Measurements from ENCODE around the gene RNF150. TPM values are rescaled to one million over a fixed set of nuclear protein-coding genes. Genes with fewer than 3 reads are reported as not detected.
A peak's percentile ranks its signal among the peaks of the same experiment; 100 is the strongest.

RNF150 gene
- total RNA-seq, 4 donors from 2014 or later, result 9.7 to 58.2 (median 36.6) TPM

GRCh38 chr4:141131723-141132071 lies 1.6 kb downstream of the RNF150 start:
- intact Hi-C loops (cut with DNase I; ENCODE audit: low total_unique reads), result no loop called here
- DNase-seq, result no peak
- no peaks in the 10 kb centered on the region for H3K9me3 ChIP-seq
- H3K27me3 ChIP-seq, result no peaks in the 10 kb centered on the region
- TF ChIP-seq POLR2A (IDR thresholded peaks at IDR 0.05), result no peak
- no peak for TF ChIP-seq CTCF (IDR thresholded peaks at IDR 0.05)
- no peaks in the 10 kb centered on the region for H3K36me3 ChIP-seq
- H3K27ac ChIP-seq, result peak overlapping the region; percentile 81 to 85
- H3K4me1 ChIP-seq, result peaks cover 0 to 6% of the 10 kb centered on the region in 2 donors
- H3K4me3 ChIP-seq, result peak overlapping the region; percentile 57 to 66

GRCh38 chr4:141130947-141131605 lies 2.2 kb downstream of the RNF150 start:
- Histone ChIP-seq H3K9me3 (no peaks in the 10 kb centered on the region), H3K27ac (peak overlapping the region; percentile 81 to 85), H3K4me1 (peaks cover 0 to 6% of the 10 kb centered on the region in 2 donors), H3K4me3 (peak overlapping the region; percentile 57 to 66), H3K27me3 (no peaks in the 10 kb centered on the region), H3K36me3 (no peaks in the 10 kb centered on the region)
- TF ChIP-seq CTCF (IDR thresholded peaks at IDR 0.05) (no peak), POLR2A (IDR thresholded peaks at IDR 0.05) (no peak)
- intact Hi-C loops (cut with DNase I; ENCODE audit: low total_unique reads), result no loop called here
- DNase-seq, result no peak

GRCh38 chr4:141127884-141128283 lies 5.4 kb downstream of the RNF150 start:
- H3K27ac ChIP-seq, result no peak overlapping the region
- intact Hi-C loops (cut with DNase I; ENCODE audit: low total_unique reads), result no loop called here
- TF ChIP-seq CTCF (IDR thresholded peaks at IDR 0.05), result no peak
- TF ChIP-seq POLR2A (IDR thresholded peaks at IDR 0.05), result no peak

GRCh38 chr4:141126769-141127168 lies 6.5 kb downstream of the RNF150 start:
- Histone ChIP-seq H3K4me1 (no peaks in the 10 kb centered on the region), H3K27me3 (no peaks in the 10 kb centered on the region), H3K4me3 (no peak overlapping the region), H3K36me3 (no peaks in the 10 kb centered on the region), H3K27ac (no peak overlapping the region), H3K9me3 (no peaks in the 10 kb centered on the region)
- TF ChIP-seq POLR2A (IDR thresholded peaks at IDR 0.05), result no peak
- no peak for TF ChIP-seq CTCF (IDR thresholded peaks at IDR 0.05)
- no peak for DNase-seq
- intact Hi-C loops (cut with DNase I; ENCODE audit: low total_unique reads), result no loop called here

More at GRCh38 chr4:141127884-141128283, 5.4 kb downstream of the RNF150 start:
- no peak for DNase-seq
- Histone ChIP-seq H3K36me3 (no peaks in the 10 kb centered on the region), H3K27me3 (no peaks in the 10 kb centered on the region), H3K4me3 (no peak overlapping the region), H3K4me1 (no peaks in the 10 kb centered on the region), H3K9me3 (no peaks in the 10 kb centered on the region)

GRCh38 chr4:141124224-141124623 lies 9.0 kb downstream of the RNF150 start:
- H3K27ac ChIP-seq, result no peak overlapping the region
- no peak for DNase-seq
- no peak for TF ChIP-seq POLR2A (IDR thresholded peaks at IDR 0.05)
- TF ChIP-seq CTCF (IDR thresholded peaks at IDR 0.05), result no peak
- H3K4me1 ChIP-seq, result no peaks in the 10 kb centered on the region
- H3K36me3 ChIP-seq, result no peaks in the 10 kb centered on the region
- no peak overlapping the region for H3K4me3 ChIP-seq
- intact Hi-C loops (cut with DNase I; ENCODE audit: low total_unique reads), result no loop called here
- H3K9me3 ChIP-seq, result no peaks in the 10 kb centered on the region
- no peaks in the 10 kb centered on the region for H3K27me3 ChIP-seq

All from uterus (tissue), 4 donors.